Glutamatergic neuron (in vitro differentiated cells): ENCODE data around the gene CCL20. TPM values are rescaled to one million over a fixed set of nuclear protein-coding genes. Genes with fewer than 3 reads are reported as not detected.
A peak's percentile ranks its signal among the peaks of the same experiment; 100 is the strongest.

Source experiments
- DNase-seq: peaks from one replicate; pipeline ENCODE4 v3.0.0; 2022
- H3K27ac Mint-ChIP-seq: one replicate; pipeline ENCODE4 v1.8.0; 2020; ENCODE audit warnings: mild to moderate bottlenecking, mixed read lengths, inconsistent platforms; ENCODE audit not compliant: unreplicated experiment
- H3K27me3 Mint-ChIP-seq: one replicate; pipeline ENCODE4 v1.8.0; 2020; ENCODE audit warnings: mild to moderate bottlenecking, moderate library complexity, mixed read lengths, inconsistent platforms; ENCODE audit not compliant: unreplicated experiment
- H3K36me3 Mint-ChIP-seq: one replicate; pipeline ENCODE4 v1.8.0; 2020; ENCODE audit warnings: mild to moderate bottlenecking, mixed read lengths, inconsistent platforms; ENCODE audit not compliant: unreplicated experiment
- H3K4me1 Mint-ChIP-seq: one replicate; pipeline ENCODE4 v1.8.0; 2020; ENCODE audit warnings: mild to moderate bottlenecking, low read depth, mixed read lengths, inconsistent platforms; ENCODE audit not compliant: unreplicated experiment
- H3K4me3 Mint-ChIP-seq: one replicate; pipeline ENCODE4 v1.8.0; 2020; ENCODE audit warnings: mild to moderate bottlenecking, mixed read lengths, inconsistent platforms; ENCODE audit not compliant: unreplicated experiment
- H3K9me3 Mint-ChIP-seq: one replicate; pipeline ENCODE4 v1.8.0; 2020; ENCODE audit warnings: mild to moderate bottlenecking, moderate library complexity, mixed read lengths, inconsistent platforms; ENCODE audit not compliant: unreplicated experiment
- CTCF ChIP-seq: fragments of 200-600 bp; sonication (generic); IDR thresholded peaks from one replicate; pipeline ENCODE4 v1.5.0; 2021; ENCODE audit not compliant: partially characterized antibody, unreplicated experiment
- long read RNA-seq: library from polyadenylated mRNA; unstranded; transcript quantifications from one replicate; pipeline ENCODE4 v2.0.0, GENCODE V29; 2020; ENCODE audit not compliant: unreplicated experiment
- total RNA-seq: library from RNA; stranded (reverse); fragmentation: NEBNext Ultra II Directional; extraction: Animal tissue kit (Norgen Biotek cat#: 25700); gene quantifications from one replicate; pipeline ENCODE4 v1.2.1, GENCODE V29; 2021; ENCODE audit not compliant: unreplicated experiment

The CCL20 gene, protein sequence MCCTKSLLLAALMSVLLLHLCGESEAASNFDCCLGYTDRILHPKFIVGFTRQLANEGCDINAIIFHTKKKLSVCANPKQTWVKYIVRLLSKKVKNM
- not detected for total RNA-seq
- long read RNA-seq = 0 reads

DNA sequence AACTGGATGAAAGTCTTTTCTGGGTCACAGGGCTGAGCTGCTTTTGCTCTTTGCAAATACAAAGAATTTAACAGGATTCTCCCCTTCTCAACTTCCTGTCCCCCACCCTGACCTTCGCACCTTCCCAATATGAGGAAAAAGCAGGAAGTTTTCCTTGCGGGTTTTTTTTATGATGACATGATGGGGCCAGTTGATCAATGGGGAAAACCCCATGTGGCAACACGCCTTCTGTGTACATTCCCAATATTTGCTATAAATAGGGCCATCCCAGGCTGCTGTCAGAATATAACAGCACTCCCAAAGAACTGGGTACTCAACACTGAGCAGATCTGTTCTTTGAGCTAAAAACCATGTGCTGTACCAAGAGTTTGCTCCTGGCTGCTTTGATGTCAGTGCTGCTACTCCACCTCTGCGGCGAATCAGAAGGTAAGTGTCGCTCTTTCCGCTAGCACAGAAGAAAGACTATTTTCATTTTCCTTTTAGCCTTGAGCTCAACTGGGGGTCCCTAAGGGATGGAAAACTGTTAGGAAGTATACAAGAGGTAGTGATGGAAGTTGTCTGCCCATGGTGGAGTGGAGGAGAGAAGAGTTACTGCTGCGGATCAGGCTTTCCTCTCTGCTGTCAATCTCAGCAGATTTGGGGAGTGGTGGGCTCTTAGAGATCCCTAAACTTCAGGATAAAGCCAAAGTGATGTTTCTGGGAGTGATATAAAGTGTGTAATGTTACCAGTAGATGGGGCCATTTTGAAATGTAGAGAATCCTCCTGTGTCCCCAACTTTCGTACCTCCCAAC, at the start of gene CCL20:
CCL20 (plus strand) TSS at position 281 of the 792 bp plus-strand sequence; CDS start at position 351, 70 bp downstream.
- TF ChIP-seq CTCF = no peak
- H3K4me3 Mint-ChIP-seq = no peak within 1 kb of the TSS
- H3K4me1 Mint-ChIP-seq = no peaks in the 10 kb centered on the region
- H3K9me3 Mint-ChIP-seq = no peaks in the 10 kb centered on the region
- peaks cover 2% of the 10 kb centered on the region for H3K27me3 Mint-ChIP-seq
- H3K36me3 Mint-ChIP-seq = no peaks in the 10 kb centered on the region
- DNase-seq = no peak
- no peak within 1 kb of the TSS for H3K27ac Mint-ChIP-seq

GRCh38 chr2:227765788-227766372, 47.8 kb upstream of the CCL20 start:
- Mint-ChIP-seq H3K9me3 (peaks cover 2% of the 10 kb centered on the region), H3K36me3 (no peaks in the 10 kb centered on the region), H3K27ac (no peak overlapping the region), H3K4me3 (no peak overlapping the region), H3K27me3 (peaks cover 1% of the 10 kb centered on the region), H3K4me1 (no peaks in the 10 kb centered on the region)
- no peak for TF ChIP-seq CTCF
- no peak for DNase-seq

DNA sequence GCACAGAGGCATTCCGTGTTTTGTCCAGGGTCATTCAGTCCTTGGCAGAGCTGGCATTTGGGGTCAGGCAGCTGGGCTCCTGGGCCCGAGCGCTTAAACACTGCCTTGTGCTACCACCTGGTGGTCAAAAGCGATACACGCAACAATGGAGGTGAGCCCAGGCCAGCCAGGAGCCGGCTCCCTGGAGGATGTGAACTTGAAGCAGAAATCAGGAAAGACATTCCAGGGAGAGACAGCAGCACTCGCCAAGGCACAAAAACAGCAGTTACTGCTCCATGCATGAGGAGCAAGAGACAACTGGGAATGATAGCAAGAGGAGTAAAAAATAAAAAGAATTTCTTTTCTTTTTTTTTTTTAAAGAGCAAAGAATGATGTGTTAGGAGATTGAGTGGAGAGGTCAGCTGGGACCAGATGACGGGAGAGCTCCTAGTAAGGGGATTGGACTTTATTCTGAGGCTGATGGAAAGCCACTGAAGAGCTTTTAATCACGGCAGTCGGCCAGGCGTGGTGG, 47.2 kb upstream of the CCL20 start:
- Mint-ChIP-seq H3K27ac (no peak overlapping the region), H3K4me1 (no peaks in the 10 kb centered on the region), H3K36me3 (no peaks in the 10 kb centered on the region), H3K9me3 (no peaks in the 10 kb centered on the region), H3K4me3 (no peak overlapping the region), H3K27me3 (no peaks in the 10 kb centered on the region)
- DNase-seq = peak; percentile 89
- peak; percentile 92 for TF ChIP-seq CTCF

DNA sequence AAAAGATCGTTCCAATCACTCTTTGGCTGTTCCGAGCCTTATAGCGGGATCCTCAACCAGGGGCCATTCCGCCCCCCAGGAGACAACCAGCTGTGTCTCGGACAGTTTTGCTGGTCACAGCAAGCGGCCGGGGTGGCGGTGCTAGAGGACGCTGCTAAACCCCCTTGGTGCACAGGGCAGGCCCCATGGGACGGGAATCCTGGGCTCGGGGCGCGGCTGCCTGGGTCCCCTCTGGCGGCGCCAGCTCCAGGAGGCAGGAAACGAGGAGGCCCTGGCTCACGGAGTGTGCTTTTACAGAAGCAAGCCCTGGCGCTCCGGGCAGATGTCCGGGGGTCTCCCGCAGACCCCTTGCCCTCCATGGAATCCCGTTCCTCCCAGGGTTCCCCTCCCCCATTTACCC, 45.8 kb upstream of the CCL20 start:
- H3K9me3 Mint-ChIP-seq = no peaks in the 10 kb centered on the region

More for the DNA sequence above, 45.8 kb upstream of the CCL20 start:
- Mint-ChIP-seq H3K4me1 (no peaks in the 10 kb centered on the region), H3K36me3 (no peaks in the 10 kb centered on the region), H3K4me3 (no peak overlapping the region), H3K27ac (no peak overlapping the region), H3K27me3 (no peaks in the 10 kb centered on the region)
- no peak for TF ChIP-seq CTCF
- DNase-seq = no peak
